Neural cell (in vitro differentiated cells): Measurements from ENCODE around the gene SRCIN1. TPM values are rescaled to one million over a fixed set of nuclear protein-coding genes. Genes with fewer than 3 reads are reported as not detected.

Experiments
- H2AFZ ChIP-seq: fragments of 200-600, 300-800 bp; sonication (generic), shearing (Covaris generic); 2 replicates; pipeline ENCODE4 v1.6.0; 2014; ENCODE audit warnings: low read depth, mild to moderate bottlenecking, antibody characterized with exemption, low read length, moderate library complexity
- H3F3A ChIP-seq: fragments of 200-600 bp; shearing (Covaris generic); 2 replicates; pipeline ENCODE4 v1.6.1; 2016; ENCODE audit warnings: mild to moderate bottlenecking, moderate library complexity, mixed read lengths, antibody characterized with exemption, low read length; ENCODE audit not compliant: insufficient read depth, poor library complexity, severe bottlenecking
- H3K27ac ChIP-seq: fragments of 200-600, 300-800 bp; sonication (generic), shearing (Covaris generic); 2 replicates; pipeline ENCODE4 v1.5.1; 2014; ENCODE audit warnings: mild to moderate bottlenecking, low read length, moderate library complexity
- H3K27me3 ChIP-seq: fragments of 300-800, 200-600 bp; sonication (generic), shearing (Covaris generic); 2 replicates; pipeline ENCODE4 v1.6.0; 2014; ENCODE audit warnings: mild to moderate bottlenecking, low read depth, low read length, moderate library complexity; ENCODE audit not compliant: insufficient read depth
- H3K36me3 ChIP-seq: fragments of 300-800, 200-600 bp; sonication (generic), shearing (Covaris generic); 2 replicates; pipeline ENCODE4 v1.5.1; 2014; ENCODE audit warnings: mild to moderate bottlenecking, antibody characterized with exemption, low read length, moderate library complexity; ENCODE audit not compliant: insufficient read depth
- H3K4me2 ChIP-seq: fragments of 300-800, 200-600 bp; sonication (generic), shearing (Covaris generic); 2 replicates; pipeline ENCODE4 v1.6.0; 2014; ENCODE audit warnings: mild to moderate bottlenecking, low read length
- H3K4me3 ChIP-seq: fragments of 300-800, 200-600 bp; sonication (generic), shearing (Covaris generic); 2 replicates; pipeline ENCODE4 v1.5.1; 2014; ENCODE audit warnings: mild to moderate bottlenecking, low read length, moderate library complexity
- H3K79me2 ChIP-seq: fragments of 200-600 bp; shearing (Covaris generic); replicated peaks from 2 replicates; pipeline ENCODE4 v1.6.0; 2014; ENCODE audit warnings: mild to moderate bottlenecking, low read length, moderate library complexity; ENCODE audit not compliant: insufficient read depth
- H3K9ac ChIP-seq: fragments of 300-800, 200-600 bp; sonication (generic), shearing (Covaris generic); 2 replicates; pipeline ENCODE4 v1.6.1; 2016; ENCODE audit warnings: mild to moderate bottlenecking, low read length, mixed read lengths
- H3K9me2 ChIP-seq: fragments of 200-600 bp; shearing (Covaris generic); 2 replicates; pipeline ENCODE4 v1.6.1; 2016; ENCODE audit warnings: mild to moderate bottlenecking, low read length, mixed read lengths; ENCODE audit not compliant: insufficient read depth
- H3K9me3 ChIP-seq: fragments of 200-600, 300-800 bp; sonication (generic), shearing (Covaris generic); 2 replicates; pipeline ENCODE4 v1.6.1; 2016; ENCODE audit warnings: mild to moderate bottlenecking, mixed run types, low read length, moderate library complexity, mixed read lengths
- H4K20me1 ChIP-seq: fragments of 200-600 bp; shearing (Covaris generic); 2 replicates; pipeline ENCODE4 v1.6.1; 2016; ENCODE audit warnings: mild to moderate bottlenecking, mixed run types; ENCODE audit not compliant: insufficient read depth
- CTCF ChIP-seq: fragments of 450-650 bp; IDR thresholded peaks from 2 replicates; pipeline ENCODE4 v1.5.1; 2014; ENCODE audit warnings: antibody characterized with exemption, mild to moderate bottlenecking, moderate library complexity; ENCODE audit not compliant: poor library complexity, severe bottlenecking
- EP300 ChIP-seq: fragments of 450-650 bp; conservative IDR thresholded peaks from 2 replicates; pipeline ENCODE4 v1.6.1; 2014; ENCODE audit warnings: antibody characterized with exemption, mild to moderate bottlenecking, moderate library complexity; ENCODE audit not compliant: poor library complexity, severe bottlenecking
- EZH2 ChIP-seq: fragments of 200-600, 300-800 bp; shearing (Covaris generic), sonication (generic); IDR thresholded peaks from 2 replicates; pipeline ENCODE4 v1.6.1; 2014; ENCODE audit warnings: antibody characterized with exemption, low read length, borderline replicate concordance, mild to moderate bottlenecking; ENCODE audit not compliant: insufficient read depth, poor library complexity, severe bottlenecking
- MXI1 ChIP-seq: fragments of 450-650 bp; conservative IDR thresholded peaks from 2 replicates; pipeline ENCODE4 v1.6.1; 2014; ENCODE audit warnings: antibody characterized with exemption, mild to moderate bottlenecking; ENCODE audit not compliant: poor library complexity, severe bottlenecking
- POLR2AphosphoS5 ChIP-seq: IDR thresholded peaks from 2 replicates; pipeline ENCODE4 v1.6.1; 2012
- RAD21 ChIP-seq: fragments of 450-650 bp; conservative IDR thresholded peaks from 2 replicates; pipeline ENCODE4 v1.6.1; 2014; ENCODE audit warnings: antibody characterized with exemption, mild to moderate bottlenecking, moderate library complexity
- REST ChIP-seq: IDR thresholded peaks from 2 replicates; pipeline ENCODE4 v1.6.1; 2012; ENCODE audit warnings: borderline replicate concordance
- SMC3 ChIP-seq: fragments of 450-650 bp; conservative IDR thresholded peaks from 2 replicates; pipeline ENCODE4 v1.6.1; 2014; ENCODE audit warnings: antibody characterized with exemption, mild to moderate bottlenecking, moderate library complexity; ENCODE audit not compliant: poor library complexity
- TAF1 ChIP-seq: IDR thresholded peaks from 2 replicates; pipeline ENCODE4 v1.6.1; 2012; ENCODE audit warnings: low read depth
- polyA plus RNA-seq: library from polyadenylated mRNA; depleted of rRNA; stranded (reverse); fragments of >200 nt; gene quantifications from 2 replicates; pipeline ENCODE4 v1.2.3, GENCODE V29; 2014

Gene SRCIN1
- polyA plus RNA-seq, 1 donor from 2014 or later = 18.0 TPM

GRCh38 chr17:38541281-38541680 is 64.5 kb downstream of the SRCIN1 start:
- Histone ChIP-seq H3K4me3 (no peak overlapping the region), H4K20me1 (no peaks in the 10 kb centered on the region), H2AFZ (no peak overlapping the region), H3F3A (no peaks in the 10 kb centered on the region), H3K9me2 (no peaks in the 10 kb centered on the region), H3K4me2 (no peak overlapping the region), H3K9me3 (no peaks in the 10 kb centered on the region), H3K79me2 (no peaks in the 10 kb centered on the region), H3K27me3 (no peaks in the 10 kb centered on the region), H3K9ac (no peak overlapping the region), H3K27ac (no peak overlapping the region), H3K36me3 (no peaks in the 10 kb centered on the region)
- no peak for TF ChIP-seq POLR2AphosphoS5
- no peak for TF ChIP-seq CTCF
- no peak for TF ChIP-seq SMC3
- no peak for TF ChIP-seq EP300
- TF ChIP-seq TAF1 = no peak
- TF ChIP-seq MXI1 = no peak
- no peak for TF ChIP-seq RAD21
- no peak for TF ChIP-seq REST
- no peak for TF ChIP-seq EZH2

- Histone ChIP-seq H4K20me1 (no peaks in the 10 kb centered on the region), H2AFZ (no peak overlapping the region), H3K27me3 (no peaks in the 10 kb centered on the region), H3K4me3 (no peak overlapping the region), H3K36me3 (no peaks in the 10 kb centered on the region), H3K4me2 (no peak overlapping the region), H3K79me2 (no peaks in the 10 kb centered on the region), H3K9ac (no peak overlapping the region), H3K9me2 (no peaks in the 10 kb centered on the region), H3K27ac (no peak overlapping the region), H3F3A (no peaks in the 10 kb centered on the region), H3K9me3 (no peaks in the 10 kb centered on the region)
- TF ChIP-seq EP300 (no peak), REST (no peak), SMC3 (no peak)
These were observed 65.2 kb downstream of the SRCIN1 start for GRCh38 chr17:38540514-38541045.
